OCI-LY7 (cell line): ENCODE measurements around the gene DOCK3. TPM values are rescaled to one million over a fixed set of nuclear protein-coding genes. Genes with fewer than 3 reads are reported as not detected.

Source experiments
- BruUV-seq: library from RNA; stranded (reverse); fragments of 400-500 nt; replicated peaks from 2 replicates; lab custom pipeline; 2021; lab: Mats Ljungman, UMichigan
- CTCF ChIA-PET: fragments of 300-600 bp; sonication (Branson Sonifier 250); formaldehyde crosslinking; loops from one replicate; lab custom pipeline; 2022; ENCODE audit warnings: antibody characterized with exemption; ENCODE audit not compliant: unreplicated experiment; lab: Charles Lee
- POLR2A ChIA-PET: fragments of 300-600 bp; sonication (Branson Sonifier 250); formaldehyde crosslinking; loops from one replicate; lab custom pipeline; 2022; ENCODE audit warnings: antibody characterized with exemption; lab: Charles Lee
- DNase-seq: peaks from one replicate; pipeline ENCODE4 v3.0.0-alpha.2; 2015; ENCODE audit warnings: low spot score
- H2AFZ ChIP-seq: fragments of 200-600 bp; sonication (generic), shearing (Covaris generic); 2 replicates; pipeline ENCODE4 v1.6.1; 2014; ENCODE audit warnings: mild to moderate bottlenecking, antibody characterized with exemption, low read length, moderate library complexity
- H3K27ac ChIP-seq: fragments of 200-600 bp; sonication (generic); 2 replicates; pipeline ENCODE4 v1.5.1; 2014; ENCODE audit warnings: mixed run types, low read depth, mild to moderate bottlenecking, moderate library complexity, low read length, inconsistent platforms; ENCODE audit not compliant: poor library complexity, severe bottlenecking
- H3K36me3 ChIP-seq: fragments of 200-600 bp; sonication (generic); 2 replicates; pipeline ENCODE4 v1.6.1; 2014; ENCODE audit warnings: mild to moderate bottlenecking, antibody characterized with exemption, low read length, moderate library complexity, mixed read lengths; ENCODE audit not compliant: insufficient read depth
- H3K4me1 ChIP-seq: fragments of 200-600 bp; sonication (generic); 2 replicates; pipeline ENCODE4 v1.5.1; 2014; ENCODE audit warnings: mild to moderate bottlenecking, low read length; ENCODE audit not compliant: insufficient read depth, poor library complexity, severe bottlenecking
- H3K4me2 ChIP-seq: fragments of 200-600 bp; sonication (generic); 2 replicates; pipeline ENCODE4 v1.6.1; 2014; ENCODE audit warnings: mild to moderate bottlenecking, low read length
- H3K4me3 ChIP-seq: fragments of 200-600 bp; sonication (generic); 2 replicates; pipeline ENCODE4 v1.5.1; 2014; ENCODE audit warnings: mild to moderate bottlenecking, low read depth, low read length; ENCODE audit not compliant: poor library complexity, severe bottlenecking
- H3K79me2 ChIP-seq: fragments of 200-600 bp; sonication (generic); 2 replicates; pipeline ENCODE4 v1.6.1; 2016; ENCODE audit warnings: low read depth, mild to moderate bottlenecking, low read length, moderate library complexity, mixed read lengths; ENCODE audit not compliant: insufficient read depth
- H3K9me2 ChIP-seq: fragments of 200-600 bp; sonication (generic); 2 replicates; pipeline ENCODE4 v1.6.1; 2016; ENCODE audit warnings: mild to moderate bottlenecking, low read length, mixed read lengths; ENCODE audit not compliant: insufficient read depth
- H3K9me3 ChIP-seq: fragments of 200-600 bp; sonication (generic); 2 replicates; pipeline ENCODE4 v1.6.1; 2014; ENCODE audit warnings: mild to moderate bottlenecking, mixed run types, low read length, mixed read lengths
- H4K20me1 ChIP-seq: fragments of 200-600 bp; sonication (generic); 2 replicates; pipeline ENCODE4 v1.6.1; 2014; ENCODE audit warnings: mild to moderate bottlenecking, antibody characterized with exemption, low read length, moderate library complexity, mixed read lengths; ENCODE audit not compliant: insufficient read depth
- EZH2phosphoT487 ChIP-seq: fragments of 200-600 bp; sonication (generic); IDR thresholded peaks from 2 replicates; pipeline ENCODE4 v1.6.1; 2018; ENCODE audit warnings: low read depth, borderline replicate concordance, mild to moderate bottlenecking, mixed run types, antibody characterized with exemption, low read length, moderate library complexity, mixed read lengths
- intact Hi-C: fragments of 100-400 bp; cut with micrococcal nuclease; formaldehyde crosslinking; loops from one replicate; pipeline ENCODE4 v1.10.0; 2022; ENCODE audit not compliant: unreplicated experiment
- total RNA-seq, 2 experiments: library from RNA; depleted of rRNA in 1 of 2; stranded (reverse); fragments of >200 nt in 1 of 2; shearing (Covaris generic) in 1 of 2; gene quantifications; 2 replicates each; pipeline ENCODE4 v1.2.3, GENCODE V29; 2014 to 2022
- TF ChIP-seq, protein P1 (sequence below): fragments of 200-600 bp; sonication (generic); conservative IDR thresholded peaks from 2 replicates; pipeline ENCODE4 v1.5.1; 2014; ENCODE audit warnings: mild to moderate bottlenecking, antibody characterized with exemption, low read length, moderate library complexity, mixed read lengths

DOCK3 gene
- total RNA-seq, 2 experiments from 2014 or later: not detected

DNA sequence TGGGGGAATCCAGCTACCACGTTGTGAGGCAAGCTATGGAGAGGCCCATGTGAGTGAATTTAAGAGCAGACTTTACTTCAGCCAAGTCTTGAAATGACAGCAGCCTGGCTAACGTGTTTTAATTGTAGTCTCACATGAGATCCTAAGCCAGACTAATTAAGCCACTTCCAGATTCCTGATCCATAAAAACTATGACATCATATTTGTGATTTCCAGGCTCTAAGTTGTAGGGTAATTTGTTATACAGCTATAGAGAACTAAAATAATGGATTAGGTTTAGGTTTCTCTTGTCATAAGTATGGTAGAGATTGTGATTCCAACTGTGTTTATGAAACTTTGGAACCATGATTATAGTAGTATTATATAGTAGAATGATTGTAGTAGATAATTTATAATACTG, 329.5 kb downstream of the DOCK3 start:
- no peak overlapping the region for H3K27ac ChIP-seq
- no peaks in the 10 kb centered on the region for H3K9me3 ChIP-seq
- no peak overlapping the region for H3K4me3 ChIP-seq
- ChIA-PET POLR2A (no interaction called here), CTCF (no interaction called here)
- no peak overlapping the region for H3K4me2 ChIP-seq
- no peaks in the 10 kb centered on the region for H3K9me2 ChIP-seq
- no peaks in the 10 kb centered on the region for H3K4me1 ChIP-seq
- no peaks in the 10 kb centered on the region for H3K36me3 ChIP-seq
- H3K79me2 ChIP-seq: no peaks in the 10 kb centered on the region
- intact Hi-C loops: no loop called here
- TF ChIP-seq, protein P1, sequence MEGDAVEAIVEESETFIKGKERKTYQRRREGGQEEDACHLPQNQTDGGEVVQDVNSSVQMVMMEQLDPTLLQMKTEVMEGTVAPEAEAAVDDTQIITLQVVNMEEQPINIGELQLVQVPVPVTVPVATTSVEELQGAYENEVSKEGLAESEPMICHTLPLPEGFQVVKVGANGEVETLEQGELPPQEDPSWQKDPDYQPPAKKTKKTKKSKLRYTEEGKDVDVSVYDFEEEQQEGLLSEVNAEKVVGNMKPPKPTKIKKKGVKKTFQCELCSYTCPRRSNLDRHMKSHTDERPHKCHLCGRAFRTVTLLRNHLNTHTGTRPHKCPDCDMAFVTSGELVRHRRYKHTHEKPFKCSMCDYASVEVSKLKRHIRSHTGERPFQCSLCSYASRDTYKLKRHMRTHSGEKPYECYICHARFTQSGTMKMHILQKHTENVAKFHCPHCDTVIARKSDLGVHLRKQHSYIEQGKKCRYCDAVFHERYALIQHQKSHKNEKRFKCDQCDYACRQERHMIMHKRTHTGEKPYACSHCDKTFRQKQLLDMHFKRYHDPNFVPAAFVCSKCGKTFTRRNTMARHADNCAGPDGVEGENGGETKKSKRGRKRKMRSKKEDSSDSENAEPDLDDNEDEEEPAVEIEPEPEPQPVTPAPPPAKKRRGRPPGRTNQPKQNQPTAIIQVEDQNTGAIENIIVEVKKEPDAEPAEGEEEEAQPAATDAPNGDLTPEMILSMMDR: no peak
- TF ChIP-seq EZH2phosphoT487: no peak
- no peaks in the 10 kb centered on the region for H4K20me1 ChIP-seq
- BruUV-seq: no TSS peak
- no peak for DNase-seq
- no peak overlapping the region for H2AFZ ChIP-seq

DNA sequence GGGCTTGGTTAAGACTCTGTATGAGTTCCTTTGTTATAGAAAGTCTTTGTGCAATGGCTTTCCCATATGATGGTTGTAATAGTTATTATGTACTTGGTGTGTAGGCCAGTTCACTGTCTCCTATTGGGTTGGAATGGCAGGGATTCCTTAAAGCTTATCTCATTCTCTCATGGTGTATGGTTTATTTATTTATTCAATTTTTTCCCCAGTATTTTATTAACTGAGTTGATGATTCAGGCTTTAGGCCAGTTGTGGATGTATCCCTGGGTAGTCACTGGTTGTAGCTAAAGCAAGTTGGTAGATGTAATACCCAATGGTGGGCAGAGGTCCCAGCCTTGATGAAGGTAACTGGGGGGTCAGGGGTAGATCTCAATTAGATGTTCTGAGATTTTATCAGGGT, 349.4 kb downstream of the DOCK3 start:
- no peak for TF ChIP-seq EZH2phosphoT487
- Histone ChIP-seq H3K4me3 (no peak overlapping the region), H3K36me3 (no peaks in the 10 kb centered on the region), H2AFZ (no peak overlapping the region), H3K4me1 (no peaks in the 10 kb centered on the region), H3K9me2 (no peaks in the 10 kb centered on the region), H3K79me2 (no peaks in the 10 kb centered on the region), H4K20me1 (no peaks in the 10 kb centered on the region), H3K4me2 (no peak overlapping the region), H3K9me3 (no peaks in the 10 kb centered on the region), H3K27ac (no peak overlapping the region)
- ChIA-PET POLR2A (no interaction called here), CTCF (no interaction called here)
- no peak for DNase-seq
- intact Hi-C loops: no loop called here
- no TSS peak for BruUV-seq

DNA sequence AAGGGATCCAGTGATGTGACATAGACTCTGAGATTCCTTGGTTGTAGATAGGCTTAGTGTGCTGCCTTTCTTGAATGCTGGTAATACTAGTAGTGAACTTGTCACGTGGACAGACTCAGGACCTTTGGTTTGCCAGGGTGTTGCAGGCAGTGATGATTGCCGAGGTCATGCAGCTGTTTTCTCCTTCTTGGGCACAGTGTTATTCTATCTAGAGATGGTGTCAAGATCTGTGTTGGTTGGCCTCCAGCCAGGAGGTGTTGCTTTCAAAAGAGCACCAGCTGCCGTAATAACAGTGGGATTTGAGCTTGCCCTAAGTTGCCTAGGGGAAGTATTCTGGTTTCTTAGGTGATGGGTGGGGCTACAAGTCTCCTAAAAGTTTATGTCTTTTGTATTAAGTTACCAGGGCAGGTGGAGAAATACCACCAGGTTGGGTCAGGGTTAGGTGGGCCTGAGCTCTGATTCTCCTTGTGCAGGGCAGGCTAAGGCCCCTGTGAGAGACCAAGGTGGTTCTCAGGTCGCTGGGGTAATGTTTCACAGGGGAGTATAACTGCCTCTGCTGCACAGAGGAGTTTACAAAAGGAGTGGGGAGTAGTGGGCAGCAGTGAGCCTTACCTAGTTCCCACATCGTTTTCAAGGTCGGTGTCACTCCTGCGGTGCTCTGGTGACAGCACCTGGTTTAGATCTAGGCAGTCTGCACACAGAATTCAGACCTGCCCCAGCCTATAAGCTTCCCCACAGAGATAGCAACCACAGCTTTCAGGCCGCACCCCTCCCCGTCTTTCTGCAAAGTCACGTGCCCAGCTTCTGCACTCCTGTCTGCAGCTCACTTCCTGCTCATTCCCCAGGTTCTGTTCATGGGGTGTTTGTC, 350.3 kb downstream of the DOCK3 start:
- Histone ChIP-seq H3K79me2 (no peaks in the 10 kb centered on the region), H3K36me3 (no peaks in the 10 kb centered on the region), H3K4me1 (no peaks in the 10 kb centered on the region), H3K4me3 (no peak overlapping the region), H3K4me2 (no peak overlapping the region), H4K20me1 (no peaks in the 10 kb centered on the region), H3K9me3 (no peaks in the 10 kb centered on the region), H3K27ac (no peak overlapping the region), H2AFZ (no peak overlapping the region), H3K9me2 (no peaks in the 10 kb centered on the region)
- BruUV-seq: no TSS peak
- no peak for DNase-seq
- POLR2A ChIA-PET: interaction anchor here (0.5 kb wide), 1 partner anchor 501 kb away, joined by 3 read pairs; no protein-coding TSS in a partner anchor
- CTCF ChIA-PET: no interaction called here
- TF ChIP-seq, protein P1: no peak
- no peak for TF ChIP-seq EZH2phosphoT487
- intact Hi-C loops: no loop called here
